Measurements from ENCODE around the gene TNPO1.
"Not testable (repeated sequence)": the region's sequence is repeated elsewhere in the genome, so short reads cannot be mapped to it uniquely, and the experiment has no call there.

The TNPO1 gene

DNA sequence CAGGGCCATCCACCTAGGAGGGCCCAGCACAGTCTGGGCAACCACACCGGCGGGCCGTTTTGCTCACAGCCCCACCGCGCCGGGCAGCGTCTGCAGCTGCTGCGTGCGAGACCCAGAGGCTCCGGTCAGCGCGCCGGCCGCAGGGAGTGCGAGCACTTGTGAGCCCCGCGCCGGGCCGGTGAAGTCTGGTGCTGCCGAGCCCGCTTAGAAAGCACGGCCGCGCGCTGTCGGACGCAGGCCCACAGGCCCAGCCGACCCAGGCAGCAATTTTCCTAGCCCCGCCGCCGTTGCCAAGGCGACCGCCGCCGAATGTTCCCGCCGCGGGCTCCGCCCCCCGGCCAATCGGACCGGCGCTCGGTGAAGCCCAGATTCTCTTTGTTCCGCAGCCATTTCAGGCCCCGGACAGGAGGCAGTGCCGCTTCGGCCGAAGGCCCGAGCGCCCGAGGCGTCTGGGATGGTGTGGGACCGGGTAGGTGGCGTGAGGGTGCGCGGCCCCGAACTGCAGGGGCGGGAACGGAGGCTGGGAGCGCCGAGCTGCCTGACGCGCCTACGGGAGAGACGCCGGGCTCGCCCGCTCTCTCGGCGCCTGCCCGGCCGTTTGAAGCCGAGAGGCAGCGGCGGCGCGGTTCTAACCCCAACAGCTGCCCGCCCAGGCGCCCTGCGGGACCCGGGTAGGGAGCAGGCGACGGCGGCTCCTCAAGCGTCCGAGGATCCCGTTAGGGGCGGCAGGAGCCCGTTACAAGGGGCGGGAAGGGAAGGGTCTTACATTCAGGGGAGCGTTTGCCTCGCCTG, at the start of gene TNPO1:
TNPO1 (plus strand) TSS at position 378 of the 792 bp plus-strand sequence; CDS start at position 455, 77 bp downstream.
- peak; percentile 52 for DNase-seq (ENCODE audit: low spot score)

DNA sequence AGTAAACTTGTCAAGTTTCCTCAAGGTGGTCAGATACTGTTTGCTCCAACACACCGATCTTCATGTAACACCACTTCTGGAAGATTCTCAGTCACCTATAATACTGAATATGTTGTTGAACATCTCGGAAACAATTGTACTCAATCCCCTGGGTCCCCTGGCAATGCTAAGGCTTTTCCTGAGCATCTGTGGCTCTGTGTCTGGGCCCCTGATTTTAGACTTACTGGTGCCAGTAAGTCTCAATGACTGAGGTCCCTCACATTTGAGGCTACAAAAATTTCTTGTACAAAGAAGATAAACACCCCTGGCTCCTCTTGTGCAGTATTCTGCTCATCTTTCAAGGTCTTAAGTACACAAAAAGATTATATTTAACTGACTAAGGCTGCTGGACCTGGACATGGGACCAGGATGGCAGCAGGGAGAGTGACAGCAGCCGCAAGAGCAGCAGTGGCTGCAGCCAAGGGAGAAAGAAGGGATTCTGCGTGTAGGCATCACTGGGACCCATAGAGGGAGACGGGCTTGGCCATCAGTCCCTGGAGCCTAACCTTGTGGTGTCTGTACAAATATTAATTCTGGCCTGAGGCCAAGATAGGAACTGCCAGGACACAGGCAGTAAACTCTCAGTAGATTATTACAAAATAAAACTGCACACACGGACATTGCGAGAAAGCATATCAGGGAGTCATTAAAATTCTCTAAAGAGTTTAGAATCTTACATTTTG, 49.0 kb upstream of the TNPO1 start:
- DNase-seq (ENCODE audit: low spot score), result no peak

GRCh38 chr5:72770266-72770665, 46.2 kb upstream of the TNPO1 start:
- no peak for DNase-seq (ENCODE audit: low spot score)

DNA sequence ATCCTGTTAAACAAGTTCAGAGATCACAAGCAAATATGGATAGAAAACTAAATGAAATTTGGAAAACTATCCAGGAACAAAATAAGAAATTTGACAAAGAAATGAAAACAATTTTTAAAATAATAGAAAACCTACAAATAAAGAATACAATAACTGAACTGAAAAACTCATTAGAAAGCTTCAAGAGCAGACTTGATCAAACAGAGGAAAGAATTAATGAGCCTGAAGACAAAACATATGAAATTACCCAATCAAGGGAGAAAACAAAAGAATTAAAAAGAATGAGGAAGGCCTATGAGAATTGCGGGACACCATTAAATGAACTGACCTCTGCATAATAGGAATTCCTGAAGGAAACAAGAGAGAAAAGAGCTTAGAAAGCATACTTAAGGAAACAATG, 39.8 kb upstream of the TNPO1 start:
- DNase-seq (ENCODE audit: low spot score), result no peak

DNA sequence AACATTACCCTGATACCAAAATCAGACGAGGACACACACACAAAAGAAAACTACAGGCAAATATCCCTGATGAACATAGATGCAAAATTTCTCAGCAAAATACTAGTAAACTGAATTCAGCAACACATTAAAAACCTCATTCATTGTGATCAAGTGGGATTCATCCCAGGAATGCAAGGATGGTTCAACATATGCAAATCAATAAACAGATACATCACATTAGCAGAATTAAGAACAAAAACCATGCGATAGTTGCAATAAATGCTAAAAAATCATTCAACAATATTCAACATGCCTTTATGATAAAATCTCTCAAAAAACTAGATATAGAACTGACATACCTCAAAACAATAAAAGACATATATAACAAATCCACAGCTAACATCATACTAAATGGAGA, 36.9 kb upstream of the TNPO1 start:
- no peak for DNase-seq (ENCODE audit: low spot score)

- no peak for DNase-seq (ENCODE audit: low spot score)
These were observed 33.1 kb upstream of the TNPO1 start for GRCh38 chr5:72783354-72783753.

GRCh38 chr5:72784129-72784528, 32.3 kb upstream of the TNPO1 start:
- DNase-seq (ENCODE audit: low spot score), result no peak

DNA sequence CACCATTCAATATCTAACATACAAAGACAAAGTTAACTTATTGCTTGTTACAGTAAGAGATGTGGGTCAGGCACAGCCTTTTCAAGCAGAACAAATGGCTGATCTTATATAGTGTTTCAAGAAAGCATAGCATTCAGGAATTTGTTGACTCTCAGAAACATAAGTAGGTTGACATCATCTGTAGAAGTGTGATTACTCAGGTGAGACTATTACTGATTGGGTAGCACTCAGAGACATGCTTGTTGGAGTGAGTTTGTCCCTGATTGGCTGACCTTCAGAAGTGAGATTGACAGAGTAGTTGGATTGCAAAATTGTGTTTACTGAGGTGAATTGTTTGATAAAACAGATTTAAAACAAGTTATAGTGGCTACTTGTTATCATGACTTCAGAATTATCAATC, 30.7 kb upstream of the TNPO1 start:
- no peak for DNase-seq (ENCODE audit: low spot score)

DNA sequence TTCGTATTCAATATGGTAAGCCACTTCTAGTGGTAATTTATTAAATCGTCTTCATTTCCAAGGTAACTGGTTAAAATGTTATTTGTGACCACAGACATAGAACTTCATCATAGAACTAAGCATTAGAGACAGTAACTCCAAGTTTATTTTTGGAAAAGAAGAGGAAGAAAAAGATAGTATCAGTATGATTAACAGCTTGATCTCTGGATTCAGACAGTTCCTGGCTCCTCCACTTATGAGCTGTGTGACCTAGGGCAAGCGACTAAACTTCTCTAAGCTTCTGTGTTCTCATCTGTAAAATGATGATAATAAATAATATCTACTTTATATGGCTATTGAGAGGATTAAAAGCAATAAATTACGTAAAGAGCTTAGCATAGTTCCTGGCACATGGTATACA, 29.8 kb upstream of the TNPO1 start:
- no peak for DNase-seq (ENCODE audit: low spot score)

DNA sequence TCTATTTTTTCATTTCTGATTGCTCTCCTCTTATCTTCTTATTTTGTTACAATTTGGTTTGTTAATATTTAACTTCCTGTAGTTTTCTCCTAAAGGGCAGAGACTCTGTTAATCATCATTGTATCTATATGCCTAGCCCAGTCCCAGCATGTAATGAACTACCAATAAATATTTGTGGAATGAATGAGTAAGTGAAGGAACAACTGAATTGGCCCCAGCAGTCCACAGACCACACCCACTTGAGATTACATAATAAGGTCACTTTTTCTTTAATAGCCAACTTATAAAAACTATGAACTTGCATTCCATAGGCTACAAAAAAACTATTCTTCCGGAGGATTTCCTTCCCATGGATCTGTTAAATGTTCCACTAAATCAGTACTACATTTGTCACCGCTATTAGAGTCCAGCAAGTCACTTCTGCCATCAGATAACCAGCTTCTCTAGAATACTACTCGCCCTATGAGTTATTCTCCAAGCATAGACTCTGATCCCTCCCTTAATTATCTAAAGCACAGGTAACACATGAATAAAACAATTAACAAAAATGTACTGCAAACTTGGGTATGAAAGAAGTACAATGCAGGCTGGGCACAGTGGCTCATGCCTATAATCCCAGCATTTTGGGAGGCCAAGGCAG, 27.5 kb upstream of the TNPO1 start:
- DNase-seq (ENCODE audit: low spot score), result no peak

GRCh38 chr5:72790186-72790585, 26.3 kb upstream of the TNPO1 start:
- no peak for DNase-seq (ENCODE audit: low spot score)

DNA sequence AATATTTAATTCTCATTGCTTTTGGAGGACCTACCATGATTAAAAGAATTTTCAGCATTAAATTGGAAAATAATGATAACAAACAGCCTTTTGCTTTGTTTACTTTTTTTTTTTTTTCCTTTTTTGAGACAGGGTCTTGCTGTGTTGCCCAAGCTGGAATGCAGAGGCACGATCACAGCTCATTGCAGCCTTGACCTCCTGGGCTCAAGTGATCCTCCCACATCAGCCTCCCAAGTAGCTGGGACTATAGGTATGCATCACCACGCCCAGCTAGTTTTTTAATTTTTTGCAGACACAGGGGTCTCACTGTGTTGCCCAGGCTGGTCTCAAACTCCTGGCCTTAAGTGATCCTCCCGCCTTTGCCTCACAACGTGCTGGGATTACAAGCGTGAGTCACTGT, 23.8 kb upstream of the TNPO1 start:
- DNase-seq (ENCODE audit: low spot score), result not testable (repeated sequence)

- no peak for DNase-seq (ENCODE audit: low spot score)
These were observed 20.5 kb upstream of the TNPO1 start for GRCh38 chr5:72796001-72796400.

- no peak for DNase-seq (ENCODE audit: low spot score)
These were observed 16.7 kb upstream of the TNPO1 start for GRCh38 chr5:72799721-72800120.

DNA sequence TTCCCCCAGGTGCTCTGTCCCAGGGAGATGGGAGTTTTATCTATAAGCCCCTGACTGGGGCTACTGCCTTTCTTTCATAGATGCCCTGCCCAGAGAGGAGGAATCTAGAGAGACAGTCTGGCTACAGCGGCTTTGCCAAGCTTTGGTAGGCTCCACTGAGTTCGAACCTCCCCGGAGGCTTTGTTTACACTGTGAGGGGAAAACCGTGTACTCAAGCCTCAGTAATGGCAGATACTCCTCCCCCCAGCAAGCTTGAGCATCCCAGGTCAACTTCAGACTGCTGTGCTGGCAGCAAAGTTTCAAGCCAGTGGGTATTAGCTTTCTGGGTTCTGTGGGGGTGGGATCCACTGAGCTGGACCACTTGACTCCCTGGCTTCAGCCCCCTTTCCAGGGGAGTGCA, 7.8 kb upstream of the TNPO1 start:
- not testable (repeated sequence) for DNase-seq (ENCODE audit: low spot score)

DNA sequence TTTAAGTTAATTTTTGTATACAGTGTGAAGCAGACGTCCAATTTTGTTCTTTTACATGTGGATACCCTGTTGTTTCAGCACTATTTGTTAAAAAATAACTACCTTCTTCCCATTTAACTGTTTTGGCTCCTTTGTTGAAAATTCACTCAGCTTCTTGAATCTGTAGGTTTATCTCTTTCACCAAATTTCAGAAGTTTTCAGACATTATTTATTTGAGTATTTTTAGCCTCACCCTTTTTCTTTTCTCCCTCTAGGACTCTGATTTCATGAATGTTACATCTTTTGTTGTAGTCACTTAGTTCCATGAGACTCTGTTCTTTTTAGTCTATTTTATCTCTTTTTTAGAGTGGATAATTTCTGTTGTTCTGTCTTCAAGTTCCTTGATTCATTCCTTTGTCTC, 4.6 kb upstream of the TNPO1 start:
- no peak for DNase-seq (ENCODE audit: low spot score)

GRCh38 chr5:72812488-72812887, 4.0 kb upstream of the TNPO1 start:
- no peak for DNase-seq (ENCODE audit: low spot score)

- DNase-seq (ENCODE audit: low spot score), result no peak
These were observed 2.4 kb upstream of the TNPO1 start for GRCh38 chr5:72814104-72814503.

DNA sequence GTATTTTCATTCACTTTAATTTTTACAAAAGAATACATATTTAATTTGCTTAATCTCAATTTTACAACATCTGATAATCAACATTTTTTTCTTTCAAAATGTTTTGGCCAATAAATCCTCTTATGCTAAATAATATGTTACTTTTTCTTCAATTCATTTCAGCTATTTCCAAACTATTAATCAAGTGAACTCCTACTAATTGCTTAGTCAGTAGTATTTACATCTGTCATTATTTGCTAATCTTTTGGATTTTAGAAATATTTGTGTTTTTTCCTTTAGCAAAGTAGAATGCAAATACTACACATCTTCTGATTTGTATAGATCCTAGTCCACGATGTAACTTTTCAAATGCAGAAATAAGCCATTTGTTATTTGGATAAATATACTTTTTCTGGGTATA, 1.6 kb upstream of the TNPO1 start:
- DNase-seq (ENCODE audit: low spot score), result no peak

DNA sequence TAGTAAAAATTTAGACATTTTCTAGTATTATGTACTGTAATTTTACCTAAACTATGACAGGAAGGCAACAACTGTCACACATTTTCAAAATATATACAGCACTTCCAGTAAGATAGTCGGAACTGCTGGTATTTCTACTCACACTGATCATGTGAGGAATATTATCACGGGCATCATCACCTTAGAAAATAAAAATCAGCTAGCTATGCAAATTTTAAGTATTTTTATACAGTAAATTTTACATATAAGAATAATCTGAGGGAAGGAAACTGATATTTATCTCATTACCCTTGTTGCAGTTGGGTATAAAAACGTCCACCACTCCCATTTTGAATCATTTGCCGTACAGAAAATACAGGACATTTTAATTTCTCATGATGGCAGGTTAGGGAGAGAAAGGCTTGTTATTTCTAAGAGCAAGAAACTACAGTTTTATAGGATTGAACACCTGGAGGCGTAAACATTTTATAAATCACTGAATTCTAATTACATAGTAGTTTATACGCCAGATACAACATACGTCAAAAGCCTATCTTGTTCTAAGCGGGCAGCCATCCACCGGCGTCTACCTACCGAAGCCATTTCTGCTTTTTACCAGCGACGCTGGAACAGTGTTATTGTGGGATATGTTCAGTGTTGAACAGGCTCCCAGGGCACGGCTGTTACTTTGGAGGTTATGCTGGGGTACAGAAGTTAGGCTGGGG, 729 bp upstream of the TNPO1 start:
- no peak for DNase-seq (ENCODE audit: low spot score)

DNA sequence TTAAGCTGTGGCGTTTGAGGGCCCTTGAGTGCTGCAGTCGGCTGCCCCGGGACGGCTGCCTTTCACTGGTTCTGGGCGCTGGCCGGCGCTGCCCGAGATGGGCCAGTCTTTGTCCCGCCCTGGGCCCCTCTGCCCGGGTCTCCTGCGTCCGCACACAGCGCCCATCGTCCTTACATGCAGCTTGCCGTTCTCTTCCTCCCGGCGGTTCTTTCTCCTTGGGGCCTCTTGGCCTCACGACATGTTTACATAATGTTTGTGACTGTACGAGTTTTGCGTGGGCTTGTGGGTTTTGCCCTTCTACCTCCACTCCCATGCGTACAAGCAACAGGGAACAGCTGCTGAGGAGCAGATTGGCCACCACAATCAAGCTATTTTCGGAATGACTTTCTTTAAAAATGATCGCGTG, 618 bp downstream of the TNPO1 start:
- DNase-seq (ENCODE audit: low spot score), result no peak

DNA sequence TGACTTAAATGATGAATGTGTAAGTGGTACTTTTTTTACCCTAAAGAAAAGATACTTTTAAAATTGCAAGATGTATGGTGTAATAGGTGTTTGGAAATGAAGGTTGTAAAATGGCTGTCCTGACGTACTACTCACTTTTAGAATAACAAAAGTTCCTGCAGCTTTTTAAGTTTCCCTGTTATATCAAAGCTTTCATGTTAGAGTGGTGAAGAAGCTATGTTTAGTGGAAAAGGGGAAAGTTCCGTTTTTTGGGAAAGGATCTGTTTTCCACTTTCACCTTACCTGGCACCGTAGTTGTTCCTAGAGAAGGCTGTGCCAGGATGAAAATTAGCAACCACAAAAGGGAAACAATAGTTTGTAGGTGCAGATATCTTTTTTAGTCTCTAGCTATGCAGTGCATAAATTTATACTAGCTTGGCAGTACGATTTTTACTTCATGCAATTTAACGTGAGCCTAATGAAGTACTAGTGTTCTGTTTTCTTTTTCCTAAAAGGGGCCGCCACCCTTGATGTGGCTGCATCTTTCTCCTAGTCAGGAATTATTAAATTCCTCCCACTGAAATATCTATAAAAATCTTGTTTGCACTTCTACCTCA, 1.3 kb downstream of the TNPO1 start:
- no peak for DNase-seq (ENCODE audit: low spot score)
